Thymus (tissue), 11 donors: ENCODE measurements around the gene ADGRD2. TPM values are rescaled to one million over a fixed set of nuclear protein-coding genes. Genes with fewer than 3 reads are reported as not detected.

Source experiments
- DNase-seq, 9 donors: peaks; one replicate each; pipeline ENCODE4 v3.0.0-alpha.2; 2013; ENCODE audit warnings: low spot score in 9 of 9, low read depth in 6 of 9, missing footprints in 1 of 9
- H3K27ac ChIP-seq, 2 donors: one replicate each; pipeline ENCODE4 v1.5.1; 2013; ENCODE audit warnings: control low read depth in 1 of 2, low read depth in 1 of 2, low read length in 1 of 2, mild to moderate bottlenecking in 1 of 2, moderate library complexity in 1 of 2
- H3K27me3 ChIP-seq, 2 donors: one replicate each; pipeline ENCODE4 v1.5.1; 2013; ENCODE audit warnings: low read length in 1 of 2; ENCODE audit not compliant: control insufficient read depth in 2 of 2, insufficient read depth in 1 of 2
- H3K36me3 ChIP-seq, 2 donors: one replicate each; pipeline ENCODE4 v1.5.1; 2013; ENCODE audit warnings: low read length in 1 of 2, mild to moderate bottlenecking in 1 of 2, moderate library complexity in 1 of 2; ENCODE audit not compliant: control insufficient read depth in 2 of 2, insufficient read depth in 2 of 2
- H3K4me1 ChIP-seq, 2 donors: one replicate each; pipeline ENCODE4 v1.5.1; 2013; ENCODE audit warnings: low read length in 2 of 2; ENCODE audit not compliant: control insufficient read depth in 2 of 2, insufficient read depth in 2 of 2
- H3K4me3 ChIP-seq, 2 donors: one replicate each; pipeline ENCODE4 v1.5.1; 2013; ENCODE audit warnings: low read length in 2 of 2, control low read depth in 1 of 2, mild to moderate bottlenecking in 1 of 2
- H3K9me3 ChIP-seq, 2 donors: one replicate each; pipeline ENCODE4 v1.5.1; 2013; ENCODE audit warnings: low read length in 1 of 2, mild to moderate bottlenecking in 1 of 2; ENCODE audit not compliant: control insufficient read depth in 2 of 2, insufficient read depth in 1 of 2
- WGBS: extraction: QIAGEN DNeasy Blood & Tissue Kit; methylation state at CpG from one replicate; pipeline ENCODE4 v1.1.7; 2013; 5-methylcytosine and 5-hydroxymethylcytosine counted together
- polyA plus RNA-seq: library from polyadenylated mRNA; stranded (reverse); fragments of 200-250 nt; gene quantifications from one replicate; pipeline ENCODE4 v1.2.3, GENCODE V29; 2013
- total RNA-seq: library from RNA; stranded (reverse); fragments of 120-200 nt; gene quantifications from one replicate; pipeline ENCODE4 v1.2.4, GENCODE V29; 2013
- donor health status: healthy.

The ADGRD2 gene
- total and polyA plus RNA-seq, 2 donors: 0.09 to 0.50 TPM

DNA sequence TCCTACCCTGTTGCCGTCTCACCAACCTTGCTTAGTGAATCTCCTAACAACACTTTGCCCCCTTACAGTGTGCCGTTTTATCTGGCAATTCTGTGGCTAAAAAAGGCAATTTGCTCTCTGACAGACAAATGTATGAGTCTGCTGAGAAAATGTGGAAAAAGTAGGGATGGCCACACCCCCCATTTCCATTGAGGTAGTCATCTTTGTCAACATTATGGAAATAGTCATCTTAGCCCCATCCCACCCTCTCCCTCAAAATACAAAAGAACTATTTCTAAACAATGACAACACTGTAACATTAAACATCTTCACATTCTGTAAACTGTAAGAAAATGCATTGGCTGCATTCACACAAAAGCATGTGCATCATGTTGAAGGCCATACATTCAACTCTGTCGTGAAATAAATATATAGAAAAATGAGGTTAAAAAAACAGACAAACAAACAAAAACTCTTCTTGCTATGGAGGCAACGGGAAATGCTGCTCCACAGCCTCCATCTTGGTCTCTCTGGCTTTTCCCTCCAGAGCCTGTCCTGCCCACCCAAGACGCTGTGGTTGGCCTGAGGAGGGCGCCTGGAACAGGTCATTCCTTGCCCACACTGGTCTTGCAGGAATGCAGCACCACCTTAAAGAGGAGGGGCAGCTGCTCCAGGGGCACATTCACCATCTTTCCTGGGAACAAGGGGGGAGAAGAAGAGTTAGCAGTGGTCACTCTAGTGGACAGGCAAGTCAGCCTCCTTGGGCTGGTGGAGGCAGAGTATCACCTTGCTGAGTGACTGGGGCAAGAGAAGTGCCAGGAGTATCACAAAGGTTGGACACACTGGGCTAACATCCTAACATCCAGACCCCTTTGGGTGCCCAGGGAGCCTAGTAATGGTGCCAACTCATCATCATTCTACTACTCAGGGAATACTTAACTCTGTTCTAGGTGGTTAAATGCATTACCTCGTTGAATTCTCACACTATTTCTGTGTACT is 72.2 kb downstream of the ADGRD2 start:
- H3K4me3 ChIP-seq: no peak overlapping the region
- H3K27ac ChIP-seq: no peak overlapping the region
- H3K4me1 ChIP-seq: no peaks in the 10 kb centered on the region
- WGBS: 96% methylated on average over 7 of the region's 7 CpGs
- no peaks in the 10 kb centered on the region for H3K36me3 ChIP-seq
- H3K9me3 ChIP-seq: no peaks in the 10 kb centered on the region
- DNase-seq: no peak
- no peaks in the 10 kb centered on the region for H3K27me3 ChIP-seq

DNA sequence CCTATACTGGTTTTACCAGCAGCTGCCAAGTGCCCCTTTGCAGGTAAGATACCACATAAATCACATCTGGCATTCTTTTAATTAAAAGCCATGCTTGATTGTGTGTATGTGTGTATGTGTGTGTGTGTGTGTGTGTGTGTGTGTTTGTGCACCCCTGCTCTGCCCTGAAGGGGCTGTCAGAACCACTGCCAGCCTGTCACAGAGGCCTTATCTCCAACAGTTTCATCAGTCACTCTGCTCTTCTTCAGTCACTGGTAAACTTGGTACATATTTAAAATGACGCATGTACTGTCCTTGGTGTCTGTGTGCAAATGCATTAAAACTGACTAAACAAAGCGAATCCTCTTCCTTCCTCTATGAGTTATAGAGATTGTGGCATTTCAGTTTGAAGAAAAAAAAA is 75.9 kb downstream of the ADGRD2 start:
- no peak overlapping the region for H3K27ac ChIP-seq
- 95% methylated on average over 2 of the region's 2 CpGs for WGBS

DNA sequence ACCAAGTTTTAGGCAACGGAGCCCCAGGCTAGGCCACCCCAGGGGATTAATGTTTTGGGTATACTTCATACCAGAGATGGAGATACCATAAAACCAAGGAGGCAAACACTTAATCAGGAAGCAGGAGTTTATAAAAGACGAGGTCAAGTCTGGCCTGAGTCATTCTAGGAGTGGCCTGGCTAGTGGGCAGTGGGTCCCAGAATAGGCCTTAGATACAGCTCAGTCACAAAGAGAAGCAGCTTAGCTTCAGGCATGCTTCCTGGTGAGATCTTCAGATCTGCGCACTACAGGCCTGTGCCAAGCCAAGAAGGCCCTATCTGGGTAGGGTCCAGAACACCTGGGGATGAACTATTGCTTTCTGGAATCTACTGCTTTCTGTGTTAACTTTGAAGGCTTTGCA is 77.5 kb downstream of the ADGRD2 start:
- 96% methylated on average over 3 of the region's 3 CpGs for WGBS

More for the DNA sequence above, 75.9 kb downstream of the ADGRD2 start:
- DNase-seq: no peak
- Histone ChIP-seq H3K27me3 (no peaks in the 10 kb centered on the region), H3K9me3 (no peaks in the 10 kb centered on the region), H3K4me1 (no peaks in the 10 kb centered on the region), H3K36me3 (no peaks in the 10 kb centered on the region), H3K4me3 (no peak overlapping the region)

More for the DNA sequence above, 77.5 kb downstream of the ADGRD2 start:
- H3K4me1 ChIP-seq: no peaks in the 10 kb centered on the region
- no peak overlapping the region for H3K27ac ChIP-seq
- no peaks in the 10 kb centered on the region for H3K36me3 ChIP-seq
- H3K4me3 ChIP-seq: no peak overlapping the region
- no peaks in the 10 kb centered on the region for H3K9me3 ChIP-seq
- H3K27me3 ChIP-seq: no peaks in the 10 kb centered on the region
- DNase-seq: no peak

Other genes with a start within 250 kb of the ADGRD2 start
- gene NEK6, start 192.5 kb upstream of the ADGRD2 start, total RNA-seq: 9.8 TPM
- 8.3 TPM for gene NEK6, start 192.5 kb upstream of the ADGRD2 start, polyA plus RNA-seq
- gene PSMB7, start 35.0 kb upstream of the ADGRD2 start, total RNA-seq: 177 TPM
- gene PSMB7, start 35.0 kb upstream of the ADGRD2 start, polyA plus RNA-seq: 132 TPM
- gene NR5A1, start 56.9 kb downstream of the ADGRD2 start, total RNA-seq: 0.52 TPM
- gene NR5A1, start 56.9 kb downstream of the ADGRD2 start, polyA plus RNA-seq: 0.46 TPM